ENCODE measurements around the gene ZIM2.

DNA sequence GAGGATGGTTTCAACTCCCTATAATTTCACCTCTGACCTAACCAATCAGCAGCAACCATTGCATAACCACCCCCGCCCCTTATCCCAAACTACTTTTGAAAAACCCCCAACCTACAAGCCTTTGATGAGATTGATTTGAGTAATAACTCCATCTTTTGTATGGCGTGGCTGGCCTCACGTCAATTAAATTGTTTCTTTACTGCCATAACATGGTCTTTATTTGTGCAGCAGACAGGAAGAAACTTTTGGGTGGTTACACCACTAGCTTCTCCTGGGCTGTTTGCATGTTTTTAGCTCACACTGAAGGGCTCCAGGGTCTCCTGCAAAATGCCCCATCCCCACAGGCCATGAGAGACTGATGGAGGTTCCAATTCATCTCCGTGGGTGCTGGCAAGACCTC is 34.0 kb upstream of the ZIM2 start:
- TF ChIP-seq, protein P1, sequence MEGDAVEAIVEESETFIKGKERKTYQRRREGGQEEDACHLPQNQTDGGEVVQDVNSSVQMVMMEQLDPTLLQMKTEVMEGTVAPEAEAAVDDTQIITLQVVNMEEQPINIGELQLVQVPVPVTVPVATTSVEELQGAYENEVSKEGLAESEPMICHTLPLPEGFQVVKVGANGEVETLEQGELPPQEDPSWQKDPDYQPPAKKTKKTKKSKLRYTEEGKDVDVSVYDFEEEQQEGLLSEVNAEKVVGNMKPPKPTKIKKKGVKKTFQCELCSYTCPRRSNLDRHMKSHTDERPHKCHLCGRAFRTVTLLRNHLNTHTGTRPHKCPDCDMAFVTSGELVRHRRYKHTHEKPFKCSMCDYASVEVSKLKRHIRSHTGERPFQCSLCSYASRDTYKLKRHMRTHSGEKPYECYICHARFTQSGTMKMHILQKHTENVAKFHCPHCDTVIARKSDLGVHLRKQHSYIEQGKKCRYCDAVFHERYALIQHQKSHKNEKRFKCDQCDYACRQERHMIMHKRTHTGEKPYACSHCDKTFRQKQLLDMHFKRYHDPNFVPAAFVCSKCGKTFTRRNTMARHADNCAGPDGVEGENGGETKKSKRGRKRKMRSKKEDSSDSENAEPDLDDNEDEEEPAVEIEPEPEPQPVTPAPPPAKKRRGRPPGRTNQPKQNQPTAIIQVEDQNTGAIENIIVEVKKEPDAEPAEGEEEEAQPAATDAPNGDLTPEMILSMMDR (IDR thresholded peaks at IDR 0.05), result no peak
- TF ChIP-seq EP300 (IDR thresholded peaks at IDR 0.05; ENCODE audit: low read depth) (no peak), POLR2AphosphoS5 (IDR thresholded peaks at IDR 0.05) (no peak), POLR2A (IDR thresholded peaks at IDR 0.05) (no peak)

Measured in transverse colon (tissue), 4 donors.